Panc1 (cell line): ENCODE measurements around the gene NAGA. TPM values are rescaled to one million over a fixed set of nuclear protein-coding genes. Genes with fewer than 3 reads are reported as not detected.

ENCODE experiments used
- ATAC-seq: fragments of 200-7000 bp; cut with Tn5 transposase; 2 replicates; pipeline ENCODE4 v1.9.1; 2020; ENCODE audit warnings: mild to moderate bottlenecking, moderate library complexity
- BruUV-seq: library from RNA; stranded (reverse); fragments of 400-500 nt; replicated peaks from 2 replicates; lab custom pipeline; 2021; lab: Mats Ljungman, UMichigan
- CTCF ChIA-PET: fragments of 300-600 bp; sonication (Branson Sonifier 250); formaldehyde crosslinking; loops from one replicate; lab custom pipeline; 2022; ENCODE audit warnings: antibody characterized with exemption; lab: Charles Lee
- POLR2A ChIA-PET: fragments of 300-600 bp; sonication (Branson Sonifier 250); formaldehyde crosslinking; loops from one replicate; lab custom pipeline; 2022; ENCODE audit warnings: antibody characterized with exemption; lab: Charles Lee
- DNase-seq: peaks from one replicate; pipeline ENCODE4 v3.0.0-alpha.2; 2010; ENCODE audit warnings: low read depth, low spot score
- H3K27ac ChIP-seq: 2 replicates; pipeline ENCODE4 v1.5.1; 2011; ENCODE audit warnings: mild to moderate bottlenecking, low read length, inconsistent platforms
- H3K27me3 ChIP-seq: fragments of 200-500 bp; sonication (Bioruptor generic); 2 replicates; pipeline ENCODE4 v1.6.0; 2014; ENCODE audit warnings: low read length, inconsistent platforms; ENCODE audit not compliant: control insufficient read depth, insufficient read depth
- H3K36me3 ChIP-seq: fragments of 200-500 bp; sonication (Bioruptor generic); 2 replicates; pipeline ENCODE4 v1.5.1; 2014; ENCODE audit warnings: inconsistent platforms, mild to moderate bottlenecking, low read length, moderate library complexity; ENCODE audit not compliant: control insufficient read depth, insufficient read depth
- H3K4me1 ChIP-seq: 2 replicates; pipeline ENCODE4 v1.5.1; 2011; ENCODE audit warnings: inconsistent platforms, mild to moderate bottlenecking, low read length, moderate library complexity; ENCODE audit not compliant: control insufficient read depth, insufficient read depth
- H3K4me3 ChIP-seq, 2 experiments: 2 replicates each; pipeline ENCODE4 v1.5.1; 2011 to 2012; ENCODE audit warnings: low read depth in 2 of 2, low read length in 2 of 2, mild to moderate bottlenecking in 2 of 2, inconsistent platforms in 1 of 2, moderate library complexity in 1 of 2
- H3K9me3 ChIP-seq: fragments of 200-500 bp; sonication (Bioruptor generic); 2 replicates; pipeline ENCODE4 v1.5.1; 2014; ENCODE audit warnings: low read depth, mild to moderate bottlenecking, inconsistent platforms, low read length, moderate library complexity; ENCODE audit not compliant: control insufficient read depth, insufficient read depth
- POLR2AphosphoS5 ChIP-seq: IDR thresholded peaks from 2 replicates; pipeline ENCODE4 v1.6.1; 2012; ENCODE audit warnings: mild to moderate bottlenecking, low read depth, low read length, moderate library complexity
- REST ChIP-seq, 2 experiments: IDR thresholded peaks; 2 replicates each; pipeline ENCODE4 v1.6.1; 2011 to 2012; ENCODE audit warnings: low read depth in 2 of 2, control low read depth in 1 of 2, low read length in 1 of 2, mild to moderate bottlenecking in 1 of 2, moderate library complexity in 1 of 2; ENCODE audit not compliant: insufficient read depth in 1 of 2
- SIN3A ChIP-seq: IDR thresholded peaks from 2 replicates; pipeline ENCODE4 v1.6.1; 2012; ENCODE audit warnings: low read depth, mild to moderate bottlenecking, low read length, moderate library complexity, borderline replicate concordance; ENCODE audit not compliant: insufficient read depth
- TCF7L2 ChIP-seq: IDR thresholded peaks from 2 replicates; pipeline ENCODE4 v1.6.1; 2011; ENCODE audit warnings: mild to moderate bottlenecking, low read depth, low read length, inconsistent platforms
- in situ Hi-C: cut with HindIII; loops from 2 replicates; pipeline ENCODE4 v1.10.0; 2016; ENCODE audit warnings: low sequenced_read_pairs, low pct_unique_long_range_greater_than_20kb
- intact Hi-C: fragments of 100-400 bp; cut with micrococcal nuclease; formaldehyde crosslinking; loops from one replicate; pipeline ENCODE4 v1.10.0; 2022; ENCODE audit not compliant: unreplicated experiment
- total RNA-seq: library from RNA; stranded (reverse); gene quantifications from one replicate; pipeline ENCODE4 v1.2.1, GENCODE V29; 2021; ENCODE audit not compliant: unreplicated experiment
- TF ChIP-seq, protein P1 (sequence below): fragments of 450-650 bp; IDR thresholded peaks from 2 replicates; pipeline ENCODE4 v1.5.1; 2017; ENCODE audit warnings: mild to moderate bottlenecking

NAGA gene
- total RNA-seq, 1 experiment from 2014 or later: 24.2 TPM

- DNase-seq: no peak
Observed at GRCh38 chr22:42074132-42074811, 3.7 kb upstream of the NAGA start, which contains the start of gene PHETA2. Gene PHETA2 (plus strand): TSS chr22:42074248. CDS start chr22:42077294, 3,046 bp downstream.

DNA sequence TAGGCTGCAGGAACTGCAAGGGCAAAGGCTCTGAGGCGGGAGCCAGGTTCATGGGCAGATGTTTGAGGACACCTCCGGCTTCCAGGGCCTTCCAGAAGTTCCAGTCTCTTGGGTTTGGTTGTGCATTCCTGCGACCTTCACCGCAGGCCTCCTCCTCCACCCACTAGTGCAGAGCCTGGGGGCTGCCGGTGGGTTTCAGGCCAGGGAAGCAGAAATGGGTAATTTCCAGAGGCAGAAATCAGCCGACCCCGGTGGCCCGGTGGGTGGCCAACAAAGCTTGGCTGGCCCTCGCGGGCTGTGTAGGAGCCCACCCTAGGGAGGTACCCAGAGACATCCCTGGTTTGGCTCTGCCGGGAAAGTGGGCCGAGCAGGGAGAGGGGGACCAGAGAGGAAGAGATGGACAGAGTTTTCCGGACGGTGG lies 3.0 kb upstream of the NAGA start:
- Histone ChIP-seq H3K9me3 (no peaks in the 10 kb centered on the region), H3K4me1 (peaks cover 2% of the 10 kb centered on the region), H3K27me3 (no peaks in the 10 kb centered on the region), H3K36me3 (no peaks in the 10 kb centered on the region), H3K4me3 (no peak overlapping the region), H3K27ac (no peak overlapping the region)
- ChIA-PET POLR2A (no interaction called here), CTCF (no interaction called here)
- DNase-seq (no peak), ATAC-seq (no peak)
- TF ChIP-seq, protein P1, sequence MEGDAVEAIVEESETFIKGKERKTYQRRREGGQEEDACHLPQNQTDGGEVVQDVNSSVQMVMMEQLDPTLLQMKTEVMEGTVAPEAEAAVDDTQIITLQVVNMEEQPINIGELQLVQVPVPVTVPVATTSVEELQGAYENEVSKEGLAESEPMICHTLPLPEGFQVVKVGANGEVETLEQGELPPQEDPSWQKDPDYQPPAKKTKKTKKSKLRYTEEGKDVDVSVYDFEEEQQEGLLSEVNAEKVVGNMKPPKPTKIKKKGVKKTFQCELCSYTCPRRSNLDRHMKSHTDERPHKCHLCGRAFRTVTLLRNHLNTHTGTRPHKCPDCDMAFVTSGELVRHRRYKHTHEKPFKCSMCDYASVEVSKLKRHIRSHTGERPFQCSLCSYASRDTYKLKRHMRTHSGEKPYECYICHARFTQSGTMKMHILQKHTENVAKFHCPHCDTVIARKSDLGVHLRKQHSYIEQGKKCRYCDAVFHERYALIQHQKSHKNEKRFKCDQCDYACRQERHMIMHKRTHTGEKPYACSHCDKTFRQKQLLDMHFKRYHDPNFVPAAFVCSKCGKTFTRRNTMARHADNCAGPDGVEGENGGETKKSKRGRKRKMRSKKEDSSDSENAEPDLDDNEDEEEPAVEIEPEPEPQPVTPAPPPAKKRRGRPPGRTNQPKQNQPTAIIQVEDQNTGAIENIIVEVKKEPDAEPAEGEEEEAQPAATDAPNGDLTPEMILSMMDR: no peak
- TF ChIP-seq TCF7L2 (no peak), REST (IDR thresholded peaks at IDR 0.05; ENCODE audit: insufficient read depth in 1 of 2, low read depth in 2 of 2, low read length in 1 of 2) (no peak), POLR2AphosphoS5 (no peak), SIN3A (no peak)
- BruUV-seq: no TSS peak
- intact Hi-C loops (loop anchor here (5.0 kb wide), 1 partner anchor 106 kb away; the partner anchor contains the start of gene SEPTIN3), in situ Hi-C loops (no loop called here)

More at GRCh38 chr22:42074132-42074811, 3.7 kb upstream of the NAGA start, which contains the start of gene PHETA2:
- no peaks in the 10 kb centered on the region for H3K27me3 ChIP-seq
- in situ Hi-C loops (no loop called here), intact Hi-C loops (loop anchor here (5.0 kb wide), 1 partner anchor 107 kb away; the partner anchor contains the start of gene SEPTIN3)
- H3K36me3 ChIP-seq: no peaks in the 10 kb centered on the region
- H3K9me3 ChIP-seq: no peaks in the 10 kb centered on the region
- no peak for ATAC-seq
- ChIA-PET CTCF (no interaction called here), POLR2A (no interaction called here)
- no TSS peak for BruUV-seq
- TF ChIP-seq POLR2AphosphoS5: no peak
- no peak for TF ChIP-seq TCF7L2
- TF ChIP-seq REST (IDR thresholded peaks at IDR 0.05; ENCODE audit: insufficient read depth in 1 of 2, low read depth in 2 of 2, low read length in 1 of 2): no peak
- TF ChIP-seq, protein P1: no peak; the same call in 1 of the 2 replicates
- TF ChIP-seq SIN3A: no peak
- H3K27ac ChIP-seq: no peak within 1 kb of the TSS
- H3K4me1 ChIP-seq: peaks cover 5% of the 10 kb centered on the region
- H3K4me3 ChIP-seq: peak within 1 kb of the TSS; percentile 16 to 18; a peak in 3 of 4 replicates
